C4-2B (cell line): Measurements from ENCODE around the gene TMEM204.

Experiments used
- H3K27ac ChIP-seq: fragments of 450-650 bp; 2 replicates; pipeline ENCODE4 v1.5.1; 2017
- CTCF ChIP-seq: fragments of 450-650 bp; conservative IDR thresholded peaks from 2 replicates; pipeline ENCODE4 v1.5.1; 2017; ENCODE audit warnings: mild to moderate bottlenecking
- ZFX ChIP-seq: fragments of 450-650 bp; IDR thresholded peaks from 2 replicates; pipeline ENCODE4 v1.6.1; 2017

TMEM204 gene

GRCh38 chr16:1491327-1491726, 42.1 kb upstream of the TMEM204 start:
- TF ChIP-seq CTCF: no peak
- TF ChIP-seq ZFX: no peak
- H3K27ac ChIP-seq: peak overlapping the region; percentile 3; the same call in 1 of the 2 replicates

- peak overlapping the region; percentile 87 for H3K27ac ChIP-seq
- TF ChIP-seq ZFX: no peak
- TF ChIP-seq CTCF: no peak
These were observed 41.2 kb upstream of the TMEM204 start for GRCh38 chr16:1492082-1492922.

- TF ChIP-seq ZFX (0 out of 2 replicates have a peak, but pooled peaks have one; percentile 47), CTCF (no peak)
- H3K27ac ChIP-seq: peak within 1 kb of the TSS; percentile 87
These were observed 40.3 kb upstream of the TMEM204 start, which contains the start of gene TELO2 for GRCh38 chr16:1492923-1493745. TELO2 (plus strand) TSS chr16:1493360; CDS start chr16:1494282, 922 bp downstream.

GRCh38 chr16:1493746-1494094, 39.7 kb upstream of the TMEM204 start:
- no peak for TF ChIP-seq CTCF
- TF ChIP-seq ZFX: no peak

GRCh38 chr16:1494129-1494640, 39.3 kb upstream of the TMEM204 start:
- TF ChIP-seq ZFX (no peak), CTCF (peak; percentile 75)
- peak overlapping the region; percentile 87 for H3K27ac ChIP-seq

More at GRCh38 chr16:1493746-1494094, 39.7 kb upstream of the TMEM204 start:
- peak overlapping the region; percentile 87 for H3K27ac ChIP-seq

- TF ChIP-seq CTCF (no peak; the same call in 1 of the 2 replicates), ZFX (no peak)
- peak overlapping the region; percentile 87 for H3K27ac ChIP-seq
These were observed 38.8 kb upstream of the TMEM204 start for GRCh38 chr16:1494711-1495110.
